Progenitor cell of endocrine pancreas (in vitro differentiated cells): ENCODE measurements around the gene PHC3. TPM values are rescaled to one million over a fixed set of nuclear protein-coding genes. Genes with fewer than 3 reads are reported as not detected.
"Not testable (repeated sequence)": the region's sequence is repeated elsewhere in the genome, so short reads cannot be mapped to it uniquely, and the experiment has no call there.

Experiments used
- DNase-seq: peaks from one replicate; pipeline ENCODE4 v3.0.0; 2021; ENCODE audit warnings: low spot score; ENCODE audit not compliant: unreplicated experiment
- H3K27ac Mint-ChIP-seq: 2 replicates; pipeline ENCODE4 v1.8.0; 2021; ENCODE audit warnings: mild to moderate bottlenecking, moderate library complexity, mixed read lengths
- H3K27me3 Mint-ChIP-seq: 2 replicates; pipeline ENCODE4 v1.8.0; 2021; ENCODE audit warnings: mixed read lengths
- H3K36me3 Mint-ChIP-seq: 2 replicates; pipeline ENCODE4 v1.8.0; 2022; ENCODE audit warnings: mixed read lengths; ENCODE audit not compliant: insufficient read depth
- H3K4me1 Mint-ChIP-seq: 2 replicates; pipeline ENCODE4 v1.8.0; 2021; ENCODE audit warnings: low read depth, mixed read lengths
- H3K4me3 Mint-ChIP-seq: 2 replicates; pipeline ENCODE4 v1.8.0; 2021; ENCODE audit warnings: low read depth, mild to moderate bottlenecking, moderate library complexity, mixed read lengths
- H3K9me3 Mint-ChIP-seq: 2 replicates; pipeline ENCODE4 v1.8.0; 2021; ENCODE audit warnings: low read depth, mixed read lengths
- total RNA-seq: library from RNA; stranded (reverse); gene quantifications from 2 replicates; pipeline ENCODE4 v1.2.1, GENCODE V29; 2021
- TF ChIP-seq, protein P1 (sequence below): fragments of 200-600 bp; sonication (generic); IDR thresholded peaks from one replicate; pipeline ENCODE4 v1.5.0; 2021; ENCODE audit warnings: antibody characterized with exemption, mild to moderate bottlenecking; ENCODE audit not compliant: unreplicated experiment

The PHC3 gene
- total RNA-seq, 1 donor from 2014 or later: 71.8 TPM

DNA sequence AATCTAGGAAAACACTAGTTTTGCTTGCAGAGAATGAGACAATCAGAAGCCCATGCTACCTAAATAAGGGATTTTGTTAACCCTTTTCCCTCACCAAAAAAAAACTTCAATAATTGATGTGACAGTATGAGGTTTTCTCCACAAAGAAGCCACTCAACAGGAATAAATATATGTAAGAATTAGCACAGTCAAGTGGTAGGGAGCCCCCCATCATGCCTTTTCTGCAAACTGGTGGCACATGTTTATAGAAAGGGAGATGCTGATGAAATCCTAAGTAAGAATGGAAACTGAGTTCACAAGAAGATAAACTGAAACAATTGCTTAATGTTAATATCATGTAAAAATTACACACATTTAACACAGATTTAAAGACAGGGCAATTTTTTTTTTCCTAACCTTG lies 51.0 kb downstream of the PHC3 start:
- H3K27me3 Mint-ChIP-seq: no peaks in the 10 kb centered on the region
- H3K36me3 Mint-ChIP-seq: peaks cover 31% of the 10 kb centered on the region
- TF ChIP-seq, protein P1, sequence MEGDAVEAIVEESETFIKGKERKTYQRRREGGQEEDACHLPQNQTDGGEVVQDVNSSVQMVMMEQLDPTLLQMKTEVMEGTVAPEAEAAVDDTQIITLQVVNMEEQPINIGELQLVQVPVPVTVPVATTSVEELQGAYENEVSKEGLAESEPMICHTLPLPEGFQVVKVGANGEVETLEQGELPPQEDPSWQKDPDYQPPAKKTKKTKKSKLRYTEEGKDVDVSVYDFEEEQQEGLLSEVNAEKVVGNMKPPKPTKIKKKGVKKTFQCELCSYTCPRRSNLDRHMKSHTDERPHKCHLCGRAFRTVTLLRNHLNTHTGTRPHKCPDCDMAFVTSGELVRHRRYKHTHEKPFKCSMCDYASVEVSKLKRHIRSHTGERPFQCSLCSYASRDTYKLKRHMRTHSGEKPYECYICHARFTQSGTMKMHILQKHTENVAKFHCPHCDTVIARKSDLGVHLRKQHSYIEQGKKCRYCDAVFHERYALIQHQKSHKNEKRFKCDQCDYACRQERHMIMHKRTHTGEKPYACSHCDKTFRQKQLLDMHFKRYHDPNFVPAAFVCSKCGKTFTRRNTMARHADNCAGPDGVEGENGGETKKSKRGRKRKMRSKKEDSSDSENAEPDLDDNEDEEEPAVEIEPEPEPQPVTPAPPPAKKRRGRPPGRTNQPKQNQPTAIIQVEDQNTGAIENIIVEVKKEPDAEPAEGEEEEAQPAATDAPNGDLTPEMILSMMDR: no peak
- no peaks in the 10 kb centered on the region for H3K4me1 Mint-ChIP-seq
- no peak for DNase-seq
- no peak overlapping the region for H3K27ac Mint-ChIP-seq
- no peaks in the 10 kb centered on the region for H3K9me3 Mint-ChIP-seq
- no peak overlapping the region for H3K4me3 Mint-ChIP-seq

DNA sequence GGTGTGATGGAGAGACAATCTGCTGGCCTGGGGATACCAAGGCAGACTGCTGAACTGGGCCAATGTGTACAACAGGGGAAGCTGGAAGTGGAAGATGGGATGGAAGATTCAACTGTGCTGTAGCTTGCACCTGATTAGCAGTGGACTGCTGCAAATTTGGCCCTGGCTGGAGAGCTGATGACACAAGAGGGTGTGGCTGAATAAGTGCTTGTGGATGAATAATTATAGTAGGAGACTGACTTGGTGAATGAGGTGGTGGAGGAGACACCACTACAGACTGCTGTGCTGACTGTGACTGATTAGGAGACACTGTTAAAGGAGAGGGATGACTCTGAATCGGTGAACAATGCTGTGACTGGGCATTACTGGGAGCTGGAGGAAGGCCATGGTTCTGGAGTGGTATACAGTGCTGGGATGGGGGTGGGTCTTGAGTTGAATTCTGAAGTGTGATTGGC lies 52.5 kb downstream of the PHC3 start:
- no peak for DNase-seq
- H3K27ac Mint-ChIP-seq: peak overlapping the region; percentile 78
- H3K9me3 Mint-ChIP-seq: no peaks in the 10 kb centered on the region

DNA sequence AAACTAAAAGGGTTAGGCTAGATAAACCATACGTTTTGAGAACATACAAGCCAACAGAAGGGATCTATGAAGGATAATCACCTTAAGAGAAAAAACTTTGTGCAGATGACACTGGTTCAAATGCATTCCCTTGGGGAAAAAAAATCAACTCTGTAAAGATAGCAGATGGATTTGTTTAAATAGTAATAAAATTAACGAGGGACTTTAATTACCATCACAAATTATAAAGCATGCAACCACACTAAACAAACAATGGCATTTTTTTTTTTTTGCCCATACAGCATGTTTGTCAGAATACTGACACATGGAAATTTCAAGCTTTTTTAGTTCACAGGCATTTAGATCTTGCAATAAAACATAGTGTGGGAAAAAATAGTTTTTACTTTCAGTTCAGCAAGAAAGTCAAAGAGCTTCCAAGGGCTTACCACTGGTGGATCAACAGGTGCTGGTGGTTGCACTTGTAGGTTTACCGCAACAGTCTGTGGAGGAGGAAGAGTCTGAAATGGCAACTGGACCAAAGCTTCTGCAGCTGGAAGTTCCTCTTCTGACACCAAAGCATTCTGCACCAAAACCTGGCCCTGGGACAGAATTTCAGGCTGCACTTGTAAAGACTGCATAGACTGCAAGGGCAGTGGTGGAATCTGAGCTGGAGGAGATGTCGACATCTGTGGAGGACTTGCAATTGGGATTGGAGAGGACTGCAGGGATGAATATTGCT lies 53.1 kb downstream of the PHC3 start:
- H3K36me3 Mint-ChIP-seq: peaks cover 17% of the 10 kb centered on the region
- H3K27ac Mint-ChIP-seq: peak overlapping the region; percentile 78
- H3K27me3 Mint-ChIP-seq: no peaks in the 10 kb centered on the region
- no peak overlapping the region for H3K4me3 Mint-ChIP-seq
- no peak for DNase-seq
- no peaks in the 10 kb centered on the region for H3K9me3 Mint-ChIP-seq
- no peaks in the 10 kb centered on the region for H3K4me1 Mint-ChIP-seq
- TF ChIP-seq, protein P1: no peak

More for the DNA sequence above, 52.5 kb downstream of the PHC3 start:
- Mint-ChIP-seq H3K27me3 (no peaks in the 10 kb centered on the region), H3K4me3 (no peak overlapping the region), H3K36me3 (peaks cover 22% of the 10 kb centered on the region), H3K4me1 (no peaks in the 10 kb centered on the region)
- TF ChIP-seq, protein P1: no peak

DNA sequence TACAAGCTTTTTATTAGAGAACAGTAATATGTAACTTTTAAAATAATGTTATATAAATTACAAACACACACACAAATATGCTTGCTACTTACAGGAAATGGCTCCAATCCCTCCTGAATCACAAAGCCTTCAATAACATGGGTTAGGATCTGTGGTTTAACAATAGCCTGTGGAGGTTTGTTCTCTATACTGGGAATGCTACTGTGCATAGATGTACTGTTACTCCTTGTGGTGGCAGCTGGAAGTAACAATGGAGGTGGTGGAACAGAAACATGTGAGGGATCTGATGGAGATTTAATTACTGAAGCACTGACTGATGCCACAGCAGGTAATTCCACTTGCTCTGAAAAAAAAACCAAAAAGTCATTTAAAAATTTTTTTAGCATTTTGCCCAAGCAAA lies 64.4 kb downstream of the PHC3 start:
- Mint-ChIP-seq H3K27me3 (no peaks in the 10 kb centered on the region), H3K36me3 (peaks cover 22% of the 10 kb centered on the region), H3K4me3 (no peak overlapping the region), H3K27ac (peak overlapping the region; percentile 53), H3K4me1 (no peaks in the 10 kb centered on the region), H3K9me3 (no peaks in the 10 kb centered on the region)
- TF ChIP-seq, protein P1: peak; percentile 41
- no peak for DNase-seq

DNA sequence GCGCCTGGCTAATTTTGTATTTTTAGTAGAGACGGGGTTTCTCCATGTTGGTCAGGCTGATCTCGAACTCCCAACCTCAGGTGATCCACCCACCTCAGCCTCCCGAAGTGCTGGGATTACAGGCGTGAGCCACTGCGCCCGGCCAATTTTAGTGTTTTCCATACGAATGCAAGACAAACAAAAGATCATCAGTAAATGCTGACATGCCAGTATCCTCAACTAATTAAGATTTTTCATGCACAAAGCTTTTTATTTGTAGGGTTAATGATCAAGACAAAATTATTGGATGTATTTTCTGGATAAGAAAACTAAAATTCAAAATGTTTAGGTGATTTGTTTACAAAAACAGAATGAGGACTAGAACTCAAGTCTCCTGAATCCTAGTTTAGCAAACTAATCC lies 67.4 kb downstream of the PHC3 start:
- H3K27me3 Mint-ChIP-seq, H3K27ac Mint-ChIP-seq, H3K4me3 Mint-ChIP-seq, H3K4me1 Mint-ChIP-seq, DNase-seq, H3K9me3 Mint-ChIP-seq: not testable (repeated sequence)
- H3K36me3 Mint-ChIP-seq: peaks cover 20% of the 10 kb centered on the region

DNA sequence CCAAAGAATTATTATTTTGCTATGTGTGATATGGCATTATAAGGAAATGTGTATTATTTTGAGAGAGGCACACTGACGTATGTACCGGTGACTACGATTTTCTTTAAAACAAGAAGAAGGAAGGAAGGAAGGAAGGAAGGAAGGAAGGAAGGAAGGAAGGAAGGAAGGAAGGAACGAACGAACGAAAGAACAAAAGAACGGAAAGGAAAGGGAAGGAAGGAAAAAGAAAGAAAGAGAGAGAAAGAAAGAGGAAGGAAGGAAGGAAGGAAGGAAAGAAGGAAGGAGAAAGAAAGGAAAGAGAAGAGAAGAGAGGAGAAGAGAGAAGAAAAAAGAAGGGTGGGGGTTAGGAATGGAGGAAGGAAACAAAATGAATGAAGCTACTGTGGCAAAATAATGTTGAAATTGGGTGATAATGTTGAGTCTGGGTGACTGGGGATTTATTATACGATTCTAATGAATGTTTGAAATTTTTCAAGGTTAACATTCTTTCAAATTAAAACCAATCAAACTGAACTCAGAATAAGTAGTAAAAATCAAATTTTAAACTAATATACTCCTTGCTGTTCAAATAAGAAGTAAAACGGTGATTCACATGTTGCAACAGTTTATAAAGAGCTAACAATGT lies 70.3 kb downstream of the PHC3 start:
- TF ChIP-seq, protein P1: no peak
- no peak for DNase-seq
- no peaks in the 10 kb centered on the region for H3K4me1 Mint-ChIP-seq
- H3K36me3 Mint-ChIP-seq: peaks cover 18% of the 10 kb centered on the region
- no peaks in the 10 kb centered on the region for H3K9me3 Mint-ChIP-seq
- H3K27ac Mint-ChIP-seq: no peak overlapping the region
- H3K27me3 Mint-ChIP-seq: no peaks in the 10 kb centered on the region
- no peak overlapping the region for H3K4me3 Mint-ChIP-seq
